A549 (cell line): Measurements from ENCODE around the gene RAB41. TPM values are rescaled to one million over a fixed set of nuclear protein-coding genes. Genes with fewer than 3 reads are reported as not detected.

Experiments
- ATAC-seq, 2 experiments: fragments of 200-7000 bp in 1 of 2; fragments of >200 bp in 1 of 2; cut with Nextera tagmentation in 1 of 2; cut with Tn5 transposase in 1 of 2; 3 replicates each; pipeline versions ENCODE4 v1.8.0 to v1.9.1; 2018 to 2020; ENCODE audit warnings: mild to moderate bottlenecking in 1 of 2, moderate library complexity in 1 of 2
- CTCF ChIA-PET: fragments of 300-600 bp; sonication (Branson Sonifier 250); formaldehyde crosslinking; extraction: SDS; loops from one replicate; lab custom pipeline; 2021; ENCODE audit warnings: antibody characterized with exemption, inconsistent platforms; lab: Yijun Ruan, JAX
- POLR2A ChIA-PET: fragments of 350-600 bp; formaldehyde crosslinking; extraction: SDS; loops from one replicate; lab custom pipeline; 2021; ENCODE audit warnings: antibody characterized with exemption, inconsistent platforms; lab: Yijun Ruan, JAX
- DNase-seq, 2 experiments: peaks; one replicate each; pipeline versions ENCODE4 v3.0.0 to v3.0.0-alpha.2; 2011 to 2016; ENCODE audit warnings: low read depth in 1 of 2, low spot score in 1 of 2
- FAIRE-seq: peaks from 2 replicates; lab custom pipeline; 2011; peaks lifted over from hg19 to GRCh38; lab: Jason Lieb, UNC
- H3K27ac ChIP-seq, 2 experiments: fragments of >200 bp; sonication (Bioruptor Twin); formaldehyde crosslinking; 3 replicates each; pipeline ENCODE4 v1.5.1; 2016 to 2017
- H3K4me1 ChIP-seq: fragments of >200 bp; sonication (Bioruptor Twin); formaldehyde crosslinking; 3 replicates; pipeline ENCODE4 v1.6.1; 2016
- H3K4me2 ChIP-seq: fragments of >200 bp; sonication (Bioruptor Twin); formaldehyde crosslinking; 3 replicates; pipeline ENCODE4 v1.6.1; 2016
- H3K4me3 ChIP-seq: fragments of >200 bp; sonication (Bioruptor Twin); formaldehyde crosslinking; 3 replicates; pipeline ENCODE4 v1.5.1; 2016
- H3K9me3 ChIP-seq: fragments of >200 bp; sonication (Bioruptor Twin); formaldehyde crosslinking; 3 replicates; pipeline ENCODE4 v1.6.1; 2016
- ATOH8 ChIP-seq: fragments of 250-450 bp; sonication (Bioruptor Pico); IDR thresholded peaks from 2 replicates; pipeline ENCODE4 v1.5.0; 2020; ENCODE audit warnings: low read depth, mild to moderate bottlenecking, moderate library complexity
- BHLHE40 ChIP-seq: IDR thresholded peaks from 2 replicates; pipeline ENCODE4 v1.6.1; 2012; ENCODE audit warnings: low read depth, low read length, inconsistent platforms
- CBX2 ChIP-seq: fragments of 200-600 bp; sonication (generic); IDR thresholded peaks from 2 replicates; pipeline ENCODE4 v1.6.1; 2016; ENCODE audit warnings: low read depth, mild to moderate bottlenecking, borderline replicate concordance
- CBX8 ChIP-seq: fragments of 200-600 bp; sonication (generic); IDR thresholded peaks from 2 replicates; pipeline ENCODE4 v1.6.1; 2016
- CHD2 ChIP-seq: fragments of 150-350 bp; IDR thresholded peaks from 2 replicates; pipeline ENCODE4 v1.6.1; 2014; ENCODE audit warnings: low read length; ENCODE audit not compliant: partially characterized antibody
- ELK1 ChIP-seq: fragments of 150-350 bp; IDR thresholded peaks from 2 replicates; pipeline ENCODE4 v1.6.1; 2014; ENCODE audit warnings: low read depth, mild to moderate bottlenecking, low read length
- EP300 ChIP-seq, 2 experiments: fragments of >200 bp; sonication (Bioruptor Twin); formaldehyde crosslinking; IDR thresholded peaks; 2 replicates in 1 of 2; 3 replicates in 1 of 2; pipeline ENCODE4 v1.6.1; 2016 to 2017
- FOSB ChIP-seq: fragments of 250-450 bp; sonication (Bioruptor Pico); IDR thresholded peaks from 2 replicates; pipeline ENCODE4 v1.5.0; 2020; ENCODE audit warnings: mild to moderate bottlenecking, moderate library complexity
- FOSL2 ChIP-seq, 2 experiments: fragments of 450-650 bp in 1 of 2; fragments of >200 bp in 1 of 2; sonication (Bioruptor Twin) in 1 of 2; formaldehyde crosslinking; IDR thresholded peaks; 2 replicates each; pipeline versions ENCODE4 v1.5.0 to v1.6.1; 2016 to 2020; ENCODE audit warnings: mild to moderate bottlenecking in 1 of 2, moderate library complexity in 1 of 2
- FOXS1 ChIP-seq: fragments of 250-450 bp; sonication (Bioruptor Pico); IDR thresholded peaks from 2 replicates; pipeline ENCODE4 v1.5.0; 2020; ENCODE audit warnings: mild to moderate bottlenecking, moderate library complexity
- GATA3 ChIP-seq: IDR thresholded peaks from 2 replicates; pipeline ENCODE4 v1.6.1; 2012; ENCODE audit warnings: borderline replicate concordance
- HDAC2 ChIP-seq: fragments of 200-600 bp; sonication (generic); IDR thresholded peaks from 2 replicates; pipeline ENCODE4 v1.6.1; 2016
- HES2 ChIP-seq: fragments of >200 bp; sonication (Bioruptor Twin); formaldehyde crosslinking; IDR thresholded peaks from 2 replicates; pipeline ENCODE4 v1.6.1; 2016
- HEYL ChIP-seq: fragments of 250-450 bp; sonication (Bioruptor Pico); IDR thresholded peaks from 2 replicates; pipeline ENCODE4 v1.8.0; 2021; ENCODE audit warnings: mild to moderate bottlenecking, moderate library complexity
- HMGXB4 ChIP-seq: fragments of 250-450 bp; sonication (Bioruptor Pico); IDR thresholded peaks from 2 replicates; pipeline ENCODE4 v1.5.0; 2021; ENCODE audit warnings: mild to moderate bottlenecking, moderate library complexity, borderline replicate concordance
- HOXA7 ChIP-seq: fragments of 250-450 bp; sonication (Bioruptor Pico); IDR thresholded peaks from 2 replicates; pipeline ENCODE4 v1.5.0; 2020; ENCODE audit warnings: mild to moderate bottlenecking, moderate library complexity
- HOXB13 ChIP-seq: fragments of 250-450 bp; sonication (Bioruptor Pico); IDR thresholded peaks from 2 replicates; pipeline ENCODE4 v1.5.0; 2020; ENCODE audit warnings: low read depth, mild to moderate bottlenecking, moderate library complexity
- KDM5A ChIP-seq: fragments of 200-600 bp; sonication (generic); IDR thresholded peaks from 2 replicates; pipeline ENCODE4 v1.6.1; 2016; ENCODE audit warnings: antibody characterized with exemption, mild to moderate bottlenecking
- MAX ChIP-seq: IDR thresholded peaks from 2 replicates; pipeline ENCODE4 v1.6.1; 2012
- MAZ ChIP-seq: fragments of 150-350 bp; IDR thresholded peaks from 2 replicates; pipeline ENCODE4 v1.6.1; 2014; ENCODE audit warnings: antibody characterized with exemption, low read depth, low read length, borderline replicate concordance
- NR3C1 ChIP-seq: fragments of >200 bp; sonication (Bioruptor Twin); formaldehyde crosslinking; IDR thresholded peaks from 3 replicates; pipeline ENCODE4 v1.6.1; 2017
- POLR2A ChIP-seq: IDR thresholded peaks from 2 replicates; pipeline ENCODE4 v1.6.1; 2012; ENCODE audit warnings: mild to moderate bottlenecking, low read length
- POLR2AphosphoS2 ChIP-seq: conservative IDR thresholded peaks from 2 replicates; pipeline ENCODE4 v1.6.1; 2012; ENCODE audit warnings: low read length, improper control_type of control experiment, inconsistent platforms
- RAD21 ChIP-seq, 2 experiments: fragments of >200 bp in 1 of 2; sonication (Bioruptor Twin) in 1 of 2; formaldehyde crosslinking in 1 of 2; IDR thresholded peaks in 1 of 2; conservative IDR thresholded peaks in 1 of 2; 2 replicates in 1 of 2; 3 replicates in 1 of 2; pipeline ENCODE4 v1.6.1; 2012 to 2018; ENCODE audit warnings: inconsistent platforms in 1 of 2
- RARB ChIP-seq: fragments of 250-450 bp; sonication (Bioruptor Pico); IDR thresholded peaks from 2 replicates; pipeline ENCODE4 v1.8.0; 2021; ENCODE audit warnings: mild to moderate bottlenecking, moderate library complexity
- RCOR1 ChIP-seq: fragments of 150-350 bp; IDR thresholded peaks from 2 replicates; pipeline ENCODE4 v1.6.1; 2014; ENCODE audit warnings: antibody characterized with exemption, low read length, low read depth
- RFX5 ChIP-seq: fragments of 450-650 bp; IDR thresholded peaks from 2 replicates; pipeline ENCODE4 v1.7.1; 2014; ENCODE audit warnings: antibody characterized with exemption, mild to moderate bottlenecking, moderate library complexity
- TFCP2L1 ChIP-seq: fragments of 250-450 bp; sonication (Bioruptor Pico); IDR thresholded peaks from 2 replicates; pipeline ENCODE4 v1.5.0; 2021; ENCODE audit warnings: mild to moderate bottlenecking
- TP53 ChIP-seq: fragments of 250-450 bp; sonication (Bioruptor Pico); IDR thresholded peaks from 2 replicates; pipeline ENCODE4 v1.5.0; 2021; ENCODE audit warnings: mild to moderate bottlenecking, moderate library complexity
- USF2 ChIP-seq: fragments of 450-650 bp; IDR thresholded peaks from 2 replicates; pipeline ENCODE4 v1.6.1; 2014; ENCODE audit warnings: antibody characterized with exemption
- ZNF302 ChIP-seq: fragments of 250-450 bp; sonication (Bioruptor Pico); IDR thresholded peaks from 2 replicates; pipeline ENCODE4 v1.9.0; 2021; ENCODE audit warnings: inconsistent platforms, mild to moderate bottlenecking, moderate library complexity
- ZSCAN20 ChIP-seq: fragments of 250-450 bp; sonication (Bioruptor Pico); IDR thresholded peaks from 2 replicates; pipeline ENCODE4 v1.8.0; 2022; ENCODE audit warnings: mild to moderate bottlenecking, moderate library complexity
- WGBS: methylation state at CpG from one replicate; pipeline ENCODE4 v1.1.6; 2017; ENCODE audit errors: missing lambda C conversion rate; 5-methylcytosine and 5-hydroxymethylcytosine counted together
- polyA plus RNA-seq, 4 experiments: library from polyadenylated mRNA; depleted of rRNA in 3 of 4; stranded (reverse); fragments of >200 nt; fragmentation: RNase III in 1 of 4; extraction: RNeasy Plus Mini Kit Qiagen cat#74134 plus additional on column Dnase treatment in 1 of 4; gene quantifications; 2 replicates in 3 of 4; 3 replicates in 1 of 4; pipeline ENCODE4 v1.2.3, GENCODE V29; 2011 to 2017

The RAB41 gene
- polyA plus RNA-seq, 2 of the 4 experiments (the other 2 are of a cell fraction): not detected

- H3K4me1 ChIP-seq: peaks cover 5% of the 10 kb centered on the region; the same call in 1 of the 3 replicates
- no peak overlapping the region for H3K4me3 ChIP-seq
- no peak overlapping the region for H3K27ac ChIP-seq
- POLR2A ChIA-PET: no interaction called here
- DNase-seq: no peak
- no peak for TF ChIP-seq TP53 (CRISPR knock-in tag)
- no peak for TF ChIP-seq POLR2AphosphoS2
- no peak for TF ChIP-seq FOSL2 (IDR thresholded peaks at IDR 0.05)
- no peak for TF ChIP-seq FOSL2 (CRISPR knock-in tag; IDR thresholded peaks at IDR 0.05)
- TF ChIP-seq KDM5A: no peak
- TF ChIP-seq BHLHE40: no peak
- TF ChIP-seq MAZ: no peak
- no peak for TF ChIP-seq HEYL (CRISPR knock-in tag)
- TF ChIP-seq GATA3: no peak
- no peak for TF ChIP-seq HDAC2
- TF ChIP-seq TFCP2L1 (CRISPR knock-in tag): no peak
- no peak for TF ChIP-seq ATOH8 (CRISPR knock-in tag)
- no peak for TF ChIP-seq ZNF302 (CRISPR knock-in tag)
- no peak for TF ChIP-seq CBX2
- TF ChIP-seq HMGXB4 (CRISPR knock-in tag): no peak
- no peak for TF ChIP-seq NR3C1
- no peak for TF ChIP-seq POLR2A
- TF ChIP-seq ZSCAN20: no peak
- TF ChIP-seq FOXS1 (CRISPR knock-in tag): no peak
- TF ChIP-seq RCOR1: no peak
- TF ChIP-seq, all 56 proteins: peak for 0
- Histone ChIP-seq H3K4me2 (no peak overlapping the region), H3K9me3 (no peaks in the 10 kb centered on the region)
- 51% methylated on average over 3 of the region's 5 CpGs for WGBS
- CTCF ChIA-PET: interaction anchor here (1.4 to 2.0 kb wide), 2 partner anchors 89 to 124 kb away, joined by 3 to 5 read pairs; partner anchors contain the start of gene IGBP1
- peak; percentile 54 for FAIRE-seq
- ATAC-seq: no peak
Observed at GRCh38 chrX:70257423-70258288, 24.3 kb upstream of the RAB41 start.

- CTCF ChIA-PET: interaction anchor here (0.6 to 1.1 kb wide), 2 partner anchors 63 to 426 kb away, joined by 3 read pairs; no protein-coding TSS in a partner anchor
Observed at GRCh38 chrX:70260104-70260503, 21.9 kb upstream of the RAB41 start, which contains the start of gene P2RY4. TSS of gene P2RY4 (minus strand) at chrX:70260204. CDS start at chrX:70259624, 580 bp downstream.

More at GRCh38 chrX:70260104-70260503, 21.9 kb upstream of the RAB41 start, which contains the start of gene P2RY4:
- H3K4me1 ChIP-seq: no peaks in the 10 kb centered on the region
- ATAC-seq (no peak), DNase-seq (no peak), FAIRE-seq (no peak)
- POLR2A ChIA-PET: no interaction called here
- no peak within 1 kb of the TSS for H3K4me2 ChIP-seq
- no peaks in the 10 kb centered on the region for H3K9me3 ChIP-seq
- H3K4me3 ChIP-seq: no peak within 1 kb of the TSS
- no peak within 1 kb of the TSS for H3K27ac ChIP-seq
- WGBS: 52% methylated on average over 3 of the region's 4 CpGs
- TF ChIP-seq CBX8 (no peak), MAX (no peak), RARB (CRISPR knock-in tag) (no peak), RAD21 (conservative IDR thresholded peaks at IDR 0.05 in 1 of 2, IDR thresholded peaks at IDR 0.05 in 1 of 2) (no peak), USF2 (no peak), CHD2 (no peak), HES2 (no peak), FOSB (no peak), POLR2A (no peak), ELK1 (no peak), HOXB13 (CRISPR knock-in tag) (no peak), RFX5 (no peak), EP300 (IDR thresholded peaks at IDR 0.05) (no peak), HOXA7 (no peak)
